ENCODE results near the gene AADACL4. TPM values are rescaled to one million over a fixed set of nuclear protein-coding genes. Genes with fewer than 3 reads are reported as not detected.
A peak's percentile ranks its signal among the peaks of the same experiment; 100 is the strongest.

Gene AADACL4
- total and polyA plus RNA-seq, 2 experiments from 2014 or later: not detected

DNA sequence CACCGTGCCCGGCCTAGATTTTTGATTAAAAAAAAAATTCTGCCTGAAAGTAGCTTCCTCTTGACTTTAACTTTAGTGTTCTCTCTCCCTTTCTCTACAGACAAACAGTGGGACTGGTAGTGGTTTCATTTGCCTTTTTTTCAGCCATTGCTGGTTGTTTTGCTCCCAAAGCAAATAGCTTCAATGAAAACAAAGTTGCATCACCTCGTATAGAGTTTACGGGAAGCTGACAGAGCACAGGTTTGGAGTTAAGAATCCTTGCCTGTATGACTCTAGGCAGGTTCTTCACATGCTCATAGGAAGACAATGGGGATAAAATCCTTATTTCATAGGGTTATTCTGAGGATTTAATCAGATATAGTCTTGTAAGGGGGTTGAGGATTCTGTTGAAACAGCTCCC, 21.6 kb downstream of the AADACL4 start:
- H3K4me2 ChIP-seq: no peak overlapping the region
- Mint-ChIP-seq H3K27me3 (ENCODE audit: insufficient read depth, low read depth, poor library complexity) (no peaks in the 10 kb centered on the region), H3K9me3 (peaks cover 16% of the 10 kb centered on the region), H3K4me1 (peaks cover 3% of the 10 kb centered on the region; the same call in 1 of the 3 replicates), H3K4me3 (no peak overlapping the region), H3K36me3 (ENCODE audit: low read depth) (peaks cover 6% of the 10 kb centered on the region), H3K27ac (no peak overlapping the region)
- H3K9me2 ChIP-seq (ENCODE audit: insufficient read depth): 0 out of 2 replicates have a peak, but pooled peaks cover 4% of the 10 kb centered on the region
- no peak overlapping the region for H3K4me3 ChIP-seq
- DNase-seq (ENCODE audit: low spot score) (no peak), ATAC-seq (no peak)
- no peaks in the 10 kb centered on the region for H3K79me2 ChIP-seq (replicated peaks; ENCODE audit: insufficient read depth)
- peak overlapping the region; percentile 56; the same call in 1 of the 2 replicates for H2AFZ ChIP-seq
- no peaks in the 10 kb centered on the region for H3K36me3 ChIP-seq (ENCODE audit: insufficient read depth)
- TF ChIP-seq ZNF114 (CRISPR knock-in tag; IDR thresholded peaks at IDR 0.05) (no peak), REST (IDR thresholded peaks at IDR 0.05; ENCODE audit: unreplicated experiment) (no peak), JUNB (IDR thresholded peaks at IDR 0.05; ENCODE audit: unreplicated experiment) (no peak), NANOG (IDR thresholded peaks at IDR 0.05; ENCODE audit: borderline replicate concordance) (no peak), ETS1 (IDR thresholded peaks at IDR 0.05) (no peak), ZNF462 (CRISPR knock-in tag; IDR thresholded peaks at IDR 0.05) (no peak), EZH2phosphoT487 (IDR thresholded peaks at IDR 0.05; ENCODE audit: unreplicated experiment) (no peak)
- H4K20me1 ChIP-seq (replicated peaks; ENCODE audit: insufficient read depth): no peaks in the 10 kb centered on the region
- H3K4me1 ChIP-seq (ENCODE audit: insufficient read depth): no peaks in the 10 kb centered on the region
- H3K27me3 ChIP-seq (ENCODE audit: insufficient read depth): no peaks in the 10 kb centered on the region
- no peak overlapping the region for H3K27ac ChIP-seq (ENCODE audit: low read depth)
- no peaks in the 10 kb centered on the region for H3F3A ChIP-seq (replicated peaks; ENCODE audit: low read depth)

Data from GM23338 (cell line).